Psoas muscle (tissue), 8 donors: ENCODE data around the gene SACM1L. TPM values are rescaled to one million over a fixed set of nuclear protein-coding genes. Genes with fewer than 3 reads are reported as not detected.

Experiments
- ATAC-seq, 4 donors: fragments of 200-7000 bp; cut with Tn5 transposase; one replicate each; pipeline ENCODE4 v1.9.1; 2020; ENCODE audit warnings: moderate library complexity in 3 of 4, mild to moderate bottlenecking in 2 of 4
- DNase-seq, 2 donors: peaks; one replicate each; pipeline ENCODE4 v3.0.0-alpha.2; 2020
- H3K27ac ChIP-seq: fragments of 200-600 bp; one replicate; pipeline ENCODE4 v1.8.0; 2022
- H3K27me3 ChIP-seq, 3 donors: fragments of 200-600 bp in 1 of 3; one replicate each; pipeline versions ENCODE4 v1.6.1 to v1.8.0; 2013 to 2022; ENCODE audit warnings: low read length in 2 of 3, mild to moderate bottlenecking in 2 of 3, moderate library complexity in 1 of 3; ENCODE audit not compliant: insufficient read depth in 3 of 3
- H3K36me3 ChIP-seq, 2 donors: fragments of 200-600 bp in 1 of 2; one replicate each; pipeline versions ENCODE4 v1.6.1 to v1.8.0; 2013 to 2022; ENCODE audit warnings: low read depth in 1 of 2, mild to moderate bottlenecking in 1 of 2, moderate library complexity in 1 of 2; ENCODE audit not compliant: insufficient read depth in 1 of 2
- H3K4me1 ChIP-seq: fragments of 200-600 bp; one replicate; pipeline ENCODE4 v1.8.0; 2022
- H3K4me3 ChIP-seq: fragments of 200-600 bp; one replicate; pipeline ENCODE4 v1.8.0; 2022; ENCODE audit warnings: mild to moderate bottlenecking
- H3K9me3 ChIP-seq: fragments of 200-600 bp; one replicate; pipeline ENCODE4 v1.8.0; 2022
- WGBS, 3 donors: extraction: QIAGEN DNeasy Blood & Tissue Kit; methylation state at CpG; one replicate each; pipeline versions ENCODE4 v1.1.6 to v1.1.7; 2013; 5-methylcytosine and 5-hydroxymethylcytosine counted together
- intact Hi-C, 2 donors: fragments of 100-400 bp; cut with DNase I; formaldehyde crosslinking; loops; one replicate each; pipeline versions ENCODE4 v1.11.0 to v1.14.2; 2022
- polyA plus RNA-seq, 3 donors: library from polyadenylated mRNA; stranded (reverse); fragments of 200-250 nt; gene quantifications; one replicate each; pipeline ENCODE4 v1.2.3, GENCODE V29; 2013
- total RNA-seq, 4 donors: library from RNA; stranded (reverse); fragmentation: NEBNext Ultra II Directional in 2 of 4; extraction: Animal tissue kit (Norgen Biotek cat#: 25700) in 2 of 4; gene quantifications; one replicate each; pipeline versions ENCODE4 v1.2.1 to v1.2.4, GENCODE V29; 2021 to 2023
- TF ChIP-seq, protein P1 (sequence below): fragments of 200-600 bp; IDR thresholded peaks from one replicate; pipeline ENCODE4 v1.8.0; 2022; ENCODE audit warnings: antibody characterized with exemption
- donor health status: healthy with polysubstance abuse.
- donor health status: DM: no; HTN: no; CAD: no; lungs with moderate emphysema.
- donor health status: Bipolar disorder and iron deficiency.
- donor health status: healthy.
- donor health status: DM: yes; HTN: yes; CAD: no.
- donor health status: DM: no; HTN: no; CAD: no.
- donor health status: DM: no; HTN: no; CAD: no.
- donor health status: DM: yes; HTN: yes; CAD: no.

SACM1L gene
- total and polyA plus RNA-seq, 7 donors, result 7.5 to 18.1 (median 13.8) TPM

DNA sequence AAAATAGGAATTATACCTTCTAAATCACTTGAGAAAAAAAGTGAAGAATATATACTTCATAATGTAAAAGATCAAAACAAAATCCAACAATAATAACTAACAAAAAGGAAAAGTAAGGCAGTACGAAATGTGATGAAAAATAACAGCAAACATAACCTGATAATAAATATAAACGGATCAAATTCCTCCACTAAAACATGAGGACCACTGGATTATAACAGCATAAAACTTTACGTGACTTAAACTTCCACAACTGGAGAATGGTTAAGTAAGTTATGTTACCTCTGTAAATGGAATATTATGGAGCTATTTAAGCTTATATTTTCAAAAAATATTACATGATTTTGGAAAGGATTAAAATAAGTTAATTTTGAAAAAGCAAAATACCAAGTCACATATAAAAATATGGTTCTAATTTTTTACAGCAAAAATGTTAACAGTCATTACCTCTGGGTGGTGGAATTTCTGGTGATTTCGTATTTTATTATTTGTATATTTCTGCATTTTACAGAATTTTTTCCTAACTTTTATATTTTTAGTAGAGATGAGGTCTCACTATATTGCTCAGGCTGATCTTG, 100.1 kb downstream of the SACM1L start:
- Histone ChIP-seq H3K4me1 (no peaks in the 10 kb centered on the region), H3K27me3 (peaks cover 0 to 5% (median 0%) of the 10 kb centered on the region in 3 donors), H3K4me3 (no peak overlapping the region), H3K36me3 (no peaks in the 10 kb centered on the region), H3K9me3 (peaks cover 17% of the 10 kb centered on the region), H3K27ac (no peak overlapping the region)
- TF ChIP-seq, protein P1, sequence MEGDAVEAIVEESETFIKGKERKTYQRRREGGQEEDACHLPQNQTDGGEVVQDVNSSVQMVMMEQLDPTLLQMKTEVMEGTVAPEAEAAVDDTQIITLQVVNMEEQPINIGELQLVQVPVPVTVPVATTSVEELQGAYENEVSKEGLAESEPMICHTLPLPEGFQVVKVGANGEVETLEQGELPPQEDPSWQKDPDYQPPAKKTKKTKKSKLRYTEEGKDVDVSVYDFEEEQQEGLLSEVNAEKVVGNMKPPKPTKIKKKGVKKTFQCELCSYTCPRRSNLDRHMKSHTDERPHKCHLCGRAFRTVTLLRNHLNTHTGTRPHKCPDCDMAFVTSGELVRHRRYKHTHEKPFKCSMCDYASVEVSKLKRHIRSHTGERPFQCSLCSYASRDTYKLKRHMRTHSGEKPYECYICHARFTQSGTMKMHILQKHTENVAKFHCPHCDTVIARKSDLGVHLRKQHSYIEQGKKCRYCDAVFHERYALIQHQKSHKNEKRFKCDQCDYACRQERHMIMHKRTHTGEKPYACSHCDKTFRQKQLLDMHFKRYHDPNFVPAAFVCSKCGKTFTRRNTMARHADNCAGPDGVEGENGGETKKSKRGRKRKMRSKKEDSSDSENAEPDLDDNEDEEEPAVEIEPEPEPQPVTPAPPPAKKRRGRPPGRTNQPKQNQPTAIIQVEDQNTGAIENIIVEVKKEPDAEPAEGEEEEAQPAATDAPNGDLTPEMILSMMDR, result no peak
- 79 to 88% (median 83%) methylated on average over 4 of the region's 4 CpGs for WGBS, 3 donors
- no peak for ATAC-seq
- intact Hi-C loops, result no loop called here
- no peak for DNase-seq

DNA sequence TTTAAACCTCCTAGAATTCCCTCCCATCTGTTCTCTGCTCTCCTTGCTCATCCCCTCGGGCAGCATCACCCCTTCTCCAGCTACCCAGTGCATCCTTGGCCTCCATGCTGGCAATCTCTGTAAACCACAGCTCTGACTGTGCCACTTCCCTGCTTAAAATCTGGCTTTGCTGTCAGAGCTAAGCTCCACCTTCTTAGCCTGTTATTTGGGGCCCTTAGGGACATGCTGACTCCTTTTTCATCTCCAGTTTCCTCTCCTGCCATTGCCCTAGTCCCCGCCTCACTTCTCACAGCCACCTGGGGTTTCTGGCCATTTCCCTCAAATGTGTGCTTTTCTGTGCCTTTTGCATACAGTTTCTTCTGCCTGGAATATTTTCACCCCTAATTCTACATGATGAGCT, 101.4 kb downstream of the SACM1L start:
- ATAC-seq (no peak), DNase-seq (no peak)
- no peaks in the 10 kb centered on the region for H3K36me3 ChIP-seq
- H3K27me3 ChIP-seq, result peaks cover 0 to 17% (median 0%) of the 10 kb centered on the region in 3 donors
- H3K4me3 ChIP-seq, result no peak overlapping the region
- H3K4me1 ChIP-seq, result no peaks in the 10 kb centered on the region
- peaks cover 17% of the 10 kb centered on the region for H3K9me3 ChIP-seq
- intact Hi-C loops, result no loop called here
- H3K27ac ChIP-seq, result no peak overlapping the region
- TF ChIP-seq, protein P1, result no peak
- WGBS, 3 donors, result 40 to 50% (median 48%) methylated on average over 2 of the region's 2 CpGs

DNA sequence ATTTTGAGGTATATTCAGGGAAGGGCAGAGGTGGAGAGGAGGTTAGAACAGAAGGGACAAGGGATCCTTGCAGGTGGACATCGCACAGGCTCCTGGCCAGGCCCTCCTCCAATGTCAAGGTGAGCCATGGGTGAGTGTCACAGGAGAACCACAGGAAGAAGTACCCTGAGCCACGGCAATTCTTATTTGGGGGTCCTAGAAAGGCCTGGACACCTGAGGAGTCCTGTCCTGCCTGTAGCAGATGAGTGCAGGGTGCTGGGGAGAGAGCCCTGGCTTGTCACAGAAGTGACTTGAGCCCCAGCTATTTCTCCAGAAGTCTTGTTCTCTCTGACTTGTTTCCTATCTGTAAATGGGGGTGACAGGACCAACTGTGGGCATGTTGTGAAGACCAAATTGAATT, 102.8 kb downstream of the SACM1L start:
- no peak for DNase-seq
- no peak for ATAC-seq
- no peaks in the 10 kb centered on the region for H3K36me3 ChIP-seq
- 93% methylated on average over 2 of the region's 2 CpGs for WGBS, 3 donors
- intact Hi-C loops, result no loop called here
- peaks cover 0 to 31% (median 11%) of the 10 kb centered on the region in 3 donors for H3K27me3 ChIP-seq
- TF ChIP-seq, protein P1, result no peak
- H3K4me1 ChIP-seq, result no peaks in the 10 kb centered on the region
- no peak overlapping the region for H3K27ac ChIP-seq
- no peak overlapping the region for H3K4me3 ChIP-seq
- H3K9me3 ChIP-seq, result peaks cover 17% of the 10 kb centered on the region

DNA sequence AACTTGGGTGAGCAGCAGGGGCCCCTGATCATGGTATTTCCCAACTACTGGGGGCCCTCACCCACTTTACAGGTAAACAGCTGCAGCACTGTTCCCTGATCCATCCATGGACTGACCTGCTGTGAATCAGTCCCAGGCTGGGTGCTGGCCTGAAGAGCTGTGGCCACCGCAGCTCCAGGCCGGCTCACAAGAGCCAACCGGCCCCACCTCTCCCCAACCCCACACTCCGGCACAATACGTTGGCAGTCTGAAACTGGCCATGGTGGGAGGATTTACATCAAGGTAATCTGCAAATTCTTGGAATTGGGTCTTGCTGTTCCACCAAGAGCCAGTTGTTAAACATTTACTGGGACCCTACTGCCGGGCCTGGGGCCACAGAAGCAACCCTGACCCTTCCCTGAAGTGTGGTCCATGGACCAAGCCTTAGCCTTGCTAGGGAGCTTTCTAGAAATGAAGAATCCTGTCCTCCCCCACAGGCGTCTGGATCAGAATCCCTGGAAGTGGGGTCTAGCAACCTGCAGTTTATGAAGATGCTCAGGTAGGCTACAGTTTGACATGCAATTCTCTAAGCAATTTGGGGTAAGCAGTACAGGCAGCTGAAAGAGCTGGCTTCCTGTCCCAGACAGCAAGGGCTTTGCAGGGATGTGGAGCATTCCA, 103.4 kb downstream of the SACM1L start:
- peaks cover 0 to 37% (median 11%) of the 10 kb centered on the region in 3 donors for H3K27me3 ChIP-seq
- H3K4me1 ChIP-seq, result no peaks in the 10 kb centered on the region
- DNase-seq (no peak), ATAC-seq (no peak)
- H3K4me3 ChIP-seq, result no peak overlapping the region
- H3K36me3 ChIP-seq, result no peaks in the 10 kb centered on the region
- intact Hi-C loops, result no loop called here
- WGBS, 3 donors, result 88 to 92% (median 89%) methylated on average over 7 of the region's 7 CpGs
- H3K27ac ChIP-seq, result no peak overlapping the region
- peaks cover 17% of the 10 kb centered on the region for H3K9me3 ChIP-seq
- TF ChIP-seq, protein P1, result no peak
